ENCODE data around the gene ZNF23. TPM values are rescaled to one million over a fixed set of nuclear protein-coding genes. Genes with fewer than 3 reads are reported as not detected.

The ZNF23 gene
- total and polyA plus RNA-seq, 4 donors, result 1.5 to 6.1 (median 3.1) TPM

DNA sequence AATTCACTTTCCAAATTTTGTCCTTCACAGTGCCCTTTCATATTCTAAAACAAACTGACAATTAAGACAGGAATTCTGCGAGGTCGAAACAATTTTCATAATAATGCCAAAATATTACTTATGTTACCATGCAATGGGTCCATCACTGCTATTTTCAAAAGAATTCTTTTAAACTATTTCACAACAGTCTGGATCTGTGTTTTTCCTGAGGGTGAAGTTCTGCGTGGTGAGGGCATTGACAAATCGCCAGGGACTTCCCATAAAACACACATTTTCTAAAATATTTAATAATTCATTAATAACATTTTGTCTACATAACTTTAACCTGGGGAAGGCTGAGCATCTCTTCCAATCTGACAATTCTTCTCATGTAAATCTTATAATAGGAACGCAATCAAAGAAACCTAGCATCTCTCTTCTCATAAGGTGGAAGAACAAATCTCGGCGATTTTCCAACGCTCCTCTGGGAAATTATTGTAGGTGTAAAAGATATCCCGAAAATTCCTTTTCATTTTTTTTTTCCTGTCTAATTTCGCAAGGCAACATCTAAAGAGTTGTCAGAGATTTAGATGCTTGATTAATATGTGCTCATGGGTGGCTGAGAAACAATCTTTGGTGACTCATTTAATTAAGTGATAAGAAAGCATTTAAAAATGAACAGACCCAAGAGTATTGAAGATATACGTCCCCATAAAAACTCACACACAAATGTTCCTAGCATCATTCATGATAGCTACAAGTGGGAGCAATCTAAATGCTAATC lies 62.1 kb downstream of the ZNF23 start:
- WGBS, result 80% methylated on average over 11 of the region's 11 CpGs
- Histone ChIP-seq H3K4me1 (ENCODE audit: control insufficient read depth in 4 of 4, insufficient read depth in 4 of 4, low read length in 3 of 4) (no peaks in the 10 kb centered on the region), H3K4me3 (ENCODE audit: low read depth in 1 of 3, low read length in 3 of 3) (no peak overlapping the region), H3K9me3 (ENCODE audit: control insufficient read depth in 4 of 4, low read length in 3 of 4) (peaks cover 0 to 3% (median 1%) of the 10 kb centered on the region in 4 donors), H3K36me3 (ENCODE audit: control insufficient read depth in 4 of 4, insufficient read depth in 3 of 4, low read depth in 1 of 4, low read length in 3 of 4) (no peaks in the 10 kb centered on the region), H3K27me3 (ENCODE audit: control insufficient read depth in 4 of 4, insufficient read depth in 4 of 4, low read length in 3 of 4) (peaks cover 0 to 3% (median 0%) of the 10 kb centered on the region in 4 donors), H3K9ac (ENCODE audit: low read depth in 1 of 2, low read length in 2 of 2) (no peak overlapping the region), H3K27ac (ENCODE audit: low read depth in 1 of 2, low read length in 2 of 2) (no peak overlapping the region)
- TF ChIP-seq, protein P1, sequence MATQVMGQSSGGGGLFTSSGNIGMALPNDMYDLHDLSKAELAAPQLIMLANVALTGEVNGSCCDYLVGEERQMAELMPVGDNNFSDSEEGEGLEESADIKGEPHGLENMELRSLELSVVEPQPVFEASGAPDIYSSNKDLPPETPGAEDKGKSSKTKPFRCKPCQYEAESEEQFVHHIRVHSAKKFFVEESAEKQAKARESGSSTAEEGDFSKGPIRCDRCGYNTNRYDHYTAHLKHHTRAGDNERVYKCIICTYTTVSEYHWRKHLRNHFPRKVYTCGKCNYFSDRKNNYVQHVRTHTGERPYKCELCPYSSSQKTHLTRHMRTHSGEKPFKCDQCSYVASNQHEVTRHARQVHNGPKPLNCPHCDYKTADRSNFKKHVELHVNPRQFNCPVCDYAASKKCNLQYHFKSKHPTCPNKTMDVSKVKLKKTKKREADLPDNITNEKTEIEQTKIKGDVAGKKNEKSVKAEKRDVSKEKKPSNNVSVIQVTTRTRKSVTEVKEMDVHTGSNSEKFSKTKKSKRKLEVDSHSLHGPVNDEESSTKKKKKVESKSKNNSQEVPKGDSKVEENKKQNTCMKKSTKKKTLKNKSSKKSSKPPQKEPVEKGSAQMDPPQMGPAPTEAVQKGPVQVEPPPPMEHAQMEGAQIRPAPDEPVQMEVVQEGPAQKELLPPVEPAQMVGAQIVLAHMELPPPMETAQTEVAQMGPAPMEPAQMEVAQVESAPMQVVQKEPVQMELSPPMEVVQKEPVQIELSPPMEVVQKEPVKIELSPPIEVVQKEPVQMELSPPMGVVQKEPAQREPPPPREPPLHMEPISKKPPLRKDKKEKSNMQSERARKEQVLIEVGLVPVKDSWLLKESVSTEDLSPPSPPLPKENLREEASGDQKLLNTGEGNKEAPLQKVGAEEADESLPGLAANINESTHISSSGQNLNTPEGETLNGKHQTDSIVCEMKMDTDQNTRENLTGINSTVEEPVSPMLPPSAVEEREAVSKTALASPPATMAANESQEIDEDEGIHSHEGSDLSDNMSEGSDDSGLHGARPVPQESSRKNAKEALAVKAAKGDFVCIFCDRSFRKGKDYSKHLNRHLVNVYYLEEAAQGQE (IDR thresholded peaks at IDR 0.05), result no peak
- TF ChIP-seq SP1 (IDR thresholded peaks at IDR 0.05), result no peak
- TF ChIP-seq, protein P2, sequence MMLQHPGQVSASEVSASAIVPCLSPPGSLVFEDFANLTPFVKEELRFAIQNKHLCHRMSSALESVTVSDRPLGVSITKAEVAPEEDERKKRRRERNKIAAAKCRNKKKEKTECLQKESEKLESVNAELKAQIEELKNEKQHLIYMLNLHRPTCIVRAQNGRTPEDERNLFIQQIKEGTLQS (IDR thresholded peaks at IDR 0.05), result no peak
- DNase-seq (ENCODE audit: low spot score), result no peak

Other genes starting within 250 kb of the ZNF23 start
- 1 to 10 TPM in 1 of 2 donors, under 1 TPM in 1; 0.37 to 3.0 TPM for gene HYDIN, start 231.5 kb downstream of the ZNF23 start, total RNA-seq
- under 1 TPM; 0.14 to 0.82 TPM for gene HYDIN, start 231.5 kb downstream of the ZNF23 start, polyA plus RNA-seq
- gene CMTR2, start 172.8 kb downstream of the ZNF23 start, total RNA-seq, result 10 to 100 TPM; 19.6 to 28.0 TPM
- gene CMTR2, start 172.8 kb downstream of the ZNF23 start, polyA plus RNA-seq, result 10 to 100 TPM in 1 of 2 donors, 1 to 10 TPM in 1; 6.8 to 10.4 TPM
- gene CALB2, start 103.5 kb downstream of the ZNF23 start, total RNA-seq, result not detected
- not detected for gene CALB2, start 103.5 kb downstream of the ZNF23 start, polyA plus RNA-seq
- not detected for gene TLE7, start 20.2 kb downstream of the ZNF23 start, total RNA-seq
- gene TLE7, start 20.2 kb downstream of the ZNF23 start, polyA plus RNA-seq, result not detected
- 1 to 10 TPM; 2.1 to 2.7 TPM for gene ZNF19, start 27.1 kb upstream of the ZNF23 start, total RNA-seq
- gene ZNF19, start 27.1 kb upstream of the ZNF23 start, polyA plus RNA-seq, result 1 to 10 TPM in 1 of 2 donors, under 1 TPM in 1; 0.73 to 1.7 TPM
- 10 to 100 TPM in 1 of 2 donors, under 1 TPM in 1; 0.09 to 14.3 TPM for gene CHST4, start 64.2 kb upstream of the ZNF23 start, total RNA-seq
- gene CHST4, start 64.2 kb upstream of the ZNF23 start, polyA plus RNA-seq, result 10 to 100 TPM in 1 of 2 donors, 1 to 10 TPM in 1; 3.8 to 10.5 TPM
- 100 to 1,000 TPM in 1 of 2 donors, 10 to 100 TPM in 1; 10.6 to 484 TPM for gene TAT, start 114.8 kb upstream of the ZNF23 start, total RNA-seq
- gene TAT, start 114.8 kb upstream of the ZNF23 start, polyA plus RNA-seq, result 100 to 1,000 TPM; 382 to 540 TPM
- gene MARVELD3, start 163.9 kb upstream of the ZNF23 start, total RNA-seq, result 1 to 10 TPM; 4.9 TPM
- 1 to 10 TPM; 1.8 to 3.3 TPM for gene MARVELD3, start 163.9 kb upstream of the ZNF23 start, polyA plus RNA-seq